ENCODE results near the gene HIP1. TPM values are rescaled to one million over a fixed set of nuclear protein-coding genes. Genes with fewer than 3 reads are reported as not detected.
"Not testable (repeated sequence)": the region's sequence is repeated elsewhere in the genome, so short reads cannot be mapped to it uniquely, and the experiment has no call there.

The HIP1 gene
- total RNA-seq, 1 donor from 2014 or later, result 17.7 TPM

GRCh38 chr7:75559355-75559975 lies 179.3 kb downstream of the HIP1 start:
- no peaks in the 10 kb centered on the region for H3K9me3 ChIP-seq
- DNase-seq (ENCODE audit: extremely low spot score in 2 of 2), result no peak
- peaks cover 3 to 67% of the 10 kb centered on the region in 2 donors for H3K36me3 ChIP-seq
- H3K4me3 ChIP-seq, result no peak overlapping the region
- no peaks in the 10 kb centered on the region for H3K27me3 ChIP-seq
- TF ChIP-seq POLR2AphosphoS5 (IDR thresholded peaks at IDR 0.05; ENCODE audit: insufficient read depth in 1 of 2, low read depth in 1 of 2) (no peak), CTCF (IDR thresholded peaks at IDR 0.05) (no peak), POLR2A (IDR thresholded peaks at IDR 0.05) (no peak)
- no peaks in the 10 kb centered on the region for H3K4me1 ChIP-seq
- no peak overlapping the region for H3K27ac ChIP-seq
- intact Hi-C loops (cut with DNase I), result no loop called here

GRCh38 chr7:75556835-75557234 lies 181.9 kb downstream of the HIP1 start:
- peaks cover 3 to 64% of the 10 kb centered on the region in 2 donors for H3K36me3 ChIP-seq
- H3K9me3 ChIP-seq; DNase-seq (ENCODE audit: extremely low spot score in 2 of 2); intact Hi-C loops (cut with DNase I); H3K4me1 ChIP-seq; H3K27ac ChIP-seq; H3K27me3 ChIP-seq; H3K4me3 ChIP-seq: not testable (repeated sequence)

- no peak for DNase-seq (ENCODE audit: extremely low spot score in 2 of 2)
- H3K36me3 ChIP-seq, result peaks cover 3 to 54% of the 10 kb centered on the region in 2 donors
- H3K27me3 ChIP-seq, result no peaks in the 10 kb centered on the region
- no peak overlapping the region for H3K27ac ChIP-seq
- TF ChIP-seq CTCF (IDR thresholded peaks at IDR 0.05) (no peak), POLR2AphosphoS5 (IDR thresholded peaks at IDR 0.05; ENCODE audit: insufficient read depth in 1 of 2, low read depth in 1 of 2) (no peak), POLR2A (IDR thresholded peaks at IDR 0.05) (no peak)
- H3K4me1 ChIP-seq, result no peaks in the 10 kb centered on the region
- no peaks in the 10 kb centered on the region for H3K9me3 ChIP-seq
- H3K4me3 ChIP-seq, result no peak overlapping the region
- intact Hi-C loops (cut with DNase I), result no loop called here
These were observed 183.0 kb downstream of the HIP1 start for GRCh38 chr7:75555736-75556135.

- H3K9me3 ChIP-seq, result no peaks in the 10 kb centered on the region
- DNase-seq (ENCODE audit: extremely low spot score in 2 of 2), result no peak
- intact Hi-C loops (cut with DNase I), result no loop called here
- no peak overlapping the region for H3K27ac ChIP-seq
- H3K27me3 ChIP-seq, result no peaks in the 10 kb centered on the region
- TF ChIP-seq POLR2A (IDR thresholded peaks at IDR 0.05) (no peak), POLR2AphosphoS5 (IDR thresholded peaks at IDR 0.05; ENCODE audit: insufficient read depth in 1 of 2, low read depth in 1 of 2) (no peak), CTCF (IDR thresholded peaks at IDR 0.05) (no peak)
- peaks cover 0 to 53% of the 10 kb centered on the region in 2 donors for H3K36me3 ChIP-seq
- no peak overlapping the region for H3K4me3 ChIP-seq
- no peaks in the 10 kb centered on the region for H3K4me1 ChIP-seq
These were observed 192.3 kb downstream of the HIP1 start for GRCh38 chr7:75546237-75547015.

GRCh38 chr7:75537731-75538130 lies 201.0 kb downstream of the HIP1 start:
- peak in 1 of 2 donors; percentile 20 for DNase-seq (ENCODE audit: extremely low spot score in 2 of 2)
- intact Hi-C loops (cut with DNase I), result no loop called here

More at GRCh38 chr7:75537731-75538130, 201.0 kb downstream of the HIP1 start:
- TF ChIP-seq POLR2A (IDR thresholded peaks at IDR 0.05), result no peak
- TF ChIP-seq CTCF (IDR thresholded peaks at IDR 0.05), result no peak
- TF ChIP-seq POLR2AphosphoS5 (IDR thresholded peaks at IDR 0.05; ENCODE audit: insufficient read depth in 1 of 2, low read depth in 1 of 2), result no peak
- Histone ChIP-seq H3K27me3 (no peaks in the 10 kb centered on the region), H3K4me1 (no peaks in the 10 kb centered on the region), H3K27ac (no peak overlapping the region), H3K9me3 (no peaks in the 10 kb centered on the region), H3K36me3 (peaks cover 0 to 39% of the 10 kb centered on the region in 2 donors), H3K4me3 (no peak overlapping the region)
